Measurements from ENCODE around the gene TRAIP.

- TF ChIP-seq EZH2 (IDR thresholded peaks at IDR 0.05; ENCODE audit: insufficient read depth, poor library complexity, severe bottlenecking) (no peak), EZH2phosphoT487 (IDR thresholded peaks at IDR 0.05; ENCODE audit: insufficient read depth, low read depth) (no peak)
Measured at GRCh38 chr3:49780080-49780974, 76.0 kb downstream of the TRAIP start.
